ENCODE results near the gene B4GALT1.

- no peak for TF ChIP-seq FOXK2 (IDR thresholded peaks at IDR 0.05)
- no peak for TF ChIP-seq FOXM1 (IDR thresholded peaks at IDR 0.05; ENCODE audit: borderline replicate concordance)
- TF ChIP-seq BHLHE40 (IDR thresholded peaks at IDR 0.05; ENCODE audit: borderline replicate concordance): no peak
These were observed 46.5 kb downstream of the B4GALT1 start for GRCh38 chr9:33120620-33121019.

Measured in HEK293T (cell line).